Activated naive CD4-positive, alpha-beta T cell treated with anti-CD3 and anti-CD28 coated beads, Interleukin-2, amount 10 ng/mL, durations not matched to agents 7 days and 5 days (primary cell): ENCODE measurements around the gene GRIP2.

Source experiments
- CTCF ChIA-PET: fragments of 350-600 bp; sonication (Branson Sonifier 250); formaldehyde crosslinking; loops from one replicate; lab custom pipeline; 2021; ENCODE audit warnings: antibody characterized with exemption; lab: Charles Lee
- DNase-seq: peaks from one replicate; pipeline ENCODE4 v3.0.0-alpha.2; 2020
- H3K27ac Mint-ChIP-seq: one replicate; pipeline ENCODE4 v1.8.0; 2021; ENCODE audit warnings: mild to moderate bottlenecking, moderate library complexity, mixed read lengths
- H3K27me3 Mint-ChIP-seq: one replicate; pipeline ENCODE4 v1.8.0; 2021; ENCODE audit warnings: mild to moderate bottlenecking, mixed read lengths
- H3K36me3 Mint-ChIP-seq: one replicate; pipeline ENCODE4 v1.8.0; 2021; ENCODE audit warnings: mixed read lengths
- H3K4me1 Mint-ChIP-seq: one replicate; pipeline ENCODE4 v1.8.0; 2021; ENCODE audit warnings: mixed read lengths
- H3K4me3 Mint-ChIP-seq: one replicate; pipeline ENCODE4 v1.8.0; 2021; ENCODE audit warnings: mild to moderate bottlenecking, moderate library complexity, mixed read lengths
- H3K9me3 Mint-ChIP-seq: one replicate; pipeline ENCODE4 v1.8.0; 2021; ENCODE audit warnings: mixed read lengths

GRIP2 gene

GRCh38 chr3:14477311-14477935 lies 62.7 kb downstream of the GRIP2 start:
- no peak for DNase-seq
- no peaks in the 10 kb centered on the region for H3K27me3 Mint-ChIP-seq
- no peak overlapping the region for H3K4me3 Mint-ChIP-seq
- CTCF ChIA-PET: interaction anchor here (1.5 kb wide), 1 partner anchor 216 kb away, joined by 4 read pairs; no protein-coding TSS in a partner anchor
- no peak overlapping the region for H3K27ac Mint-ChIP-seq
- H3K36me3 Mint-ChIP-seq: peaks cover 24% of the 10 kb centered on the region
- H3K4me1 Mint-ChIP-seq: peaks cover under 1% of the 10 kb centered on the region
- no peaks in the 10 kb centered on the region for H3K9me3 Mint-ChIP-seq

- peaks cover 23% of the 10 kb centered on the region for H3K36me3 Mint-ChIP-seq
- no peak overlapping the region for H3K27ac Mint-ChIP-seq
- no peak overlapping the region for H3K4me3 Mint-ChIP-seq
- no peak for DNase-seq
- CTCF ChIA-PET: interaction anchor here (0.9 to 1.5 kb wide), 3 partner anchors 18 to 580 kb away, joined by 4 read pairs; no protein-coding TSS in a partner anchor
- no peaks in the 10 kb centered on the region for H3K9me3 Mint-ChIP-seq
- H3K27me3 Mint-ChIP-seq: no peaks in the 10 kb centered on the region
- peaks cover 2% of the 10 kb centered on the region for H3K4me1 Mint-ChIP-seq
These were observed 63.4 kb downstream of the GRIP2 start for GRCh38 chr3:14476583-14477265.

- peaks cover 17% of the 10 kb centered on the region for H3K36me3 Mint-ChIP-seq
- CTCF ChIA-PET: interaction anchor here (0.9 to 1.2 kb wide), 2 partner anchors 17 to 579 kb away, joined by 4 read pairs; no protein-coding TSS in a partner anchor
- no peaks in the 10 kb centered on the region for H3K27me3 Mint-ChIP-seq
- H3K4me3 Mint-ChIP-seq: no peak overlapping the region
- H3K4me1 Mint-ChIP-seq: peaks cover 2% of the 10 kb centered on the region
- no peaks in the 10 kb centered on the region for H3K9me3 Mint-ChIP-seq
- DNase-seq: no peak
- no peak overlapping the region for H3K27ac Mint-ChIP-seq
These were observed 64.5 kb downstream of the GRIP2 start for GRCh38 chr3:14475621-14476020.

- Mint-ChIP-seq H3K4me3 (no peak overlapping the region), H3K27ac (no peak overlapping the region), H3K4me1 (peaks cover 2% of the 10 kb centered on the region), H3K36me3 (peaks cover 17% of the 10 kb centered on the region), H3K27me3 (no peaks in the 10 kb centered on the region), H3K9me3 (no peaks in the 10 kb centered on the region)
- CTCF ChIA-PET: no interaction called here
- DNase-seq: no peak
These were observed 65.6 kb downstream of the GRIP2 start for GRCh38 chr3:14474363-14475081.

GRCh38 chr3:14473411-14473891 lies 66.7 kb downstream of the GRIP2 start:
- DNase-seq: no peak
- Mint-ChIP-seq H3K4me3 (no peak overlapping the region), H3K9me3 (no peaks in the 10 kb centered on the region), H3K36me3 (peaks cover 14% of the 10 kb centered on the region), H3K27me3 (no peaks in the 10 kb centered on the region), H3K4me1 (peaks cover 2% of the 10 kb centered on the region), H3K27ac (no peak overlapping the region)
- CTCF ChIA-PET: no interaction called here

GRCh38 chr3:14472471-14473351 lies 67.4 kb downstream of the GRIP2 start:
- no peak overlapping the region for H3K4me3 Mint-ChIP-seq
- H3K27me3 Mint-ChIP-seq: no peaks in the 10 kb centered on the region
- H3K27ac Mint-ChIP-seq: no peak overlapping the region
- H3K9me3 Mint-ChIP-seq: no peaks in the 10 kb centered on the region
- CTCF ChIA-PET: no interaction called here
- H3K36me3 Mint-ChIP-seq: peaks cover 13% of the 10 kb centered on the region
- H3K4me1 Mint-ChIP-seq: peaks cover 2% of the 10 kb centered on the region
- DNase-seq: no peak

GRCh38 chr3:14471690-14472089 lies 68.5 kb downstream of the GRIP2 start:
- no peaks in the 10 kb centered on the region for H3K9me3 Mint-ChIP-seq
- CTCF ChIA-PET: interaction anchor here (0.9 kb wide), 1 partner anchor 267 kb away, joined by 3 read pairs; no protein-coding TSS in a partner anchor
- H3K4me1 Mint-ChIP-seq: peaks cover 2% of the 10 kb centered on the region
- peaks cover 10% of the 10 kb centered on the region for H3K36me3 Mint-ChIP-seq
- no peaks in the 10 kb centered on the region for H3K27me3 Mint-ChIP-seq
- H3K4me3 Mint-ChIP-seq: no peak overlapping the region
- no peak for DNase-seq
- H3K27ac Mint-ChIP-seq: no peak overlapping the region

- Mint-ChIP-seq H3K27me3 (no peaks in the 10 kb centered on the region), H3K9me3 (no peaks in the 10 kb centered on the region), H3K27ac (no peak overlapping the region), H3K36me3 (peaks cover 10% of the 10 kb centered on the region), H3K4me1 (peaks cover 2% of the 10 kb centered on the region), H3K4me3 (no peak overlapping the region)
- CTCF ChIA-PET: interaction anchor here (0.8 to 0.9 kb wide), 2 partner anchors 9 to 267 kb away, joined by 3 read pairs; no protein-coding TSS in a partner anchor
- no peak for DNase-seq
These were observed 69.1 kb downstream of the GRIP2 start for GRCh38 chr3:14471016-14471415.

GRCh38 chr3:14470461-14470860 lies 69.7 kb downstream of the GRIP2 start:
- CTCF ChIA-PET: interaction anchor here (0.8 kb wide), 1 partner anchor 8 kb away, joined by 3 read pairs; no protein-coding TSS in a partner anchor
- H3K36me3 Mint-ChIP-seq: peaks cover 10% of the 10 kb centered on the region
- no peak overlapping the region for H3K27ac Mint-ChIP-seq
- no peak overlapping the region for H3K4me3 Mint-ChIP-seq
- H3K27me3 Mint-ChIP-seq: no peaks in the 10 kb centered on the region
- no peaks in the 10 kb centered on the region for H3K9me3 Mint-ChIP-seq
- peaks cover 2% of the 10 kb centered on the region for H3K4me1 Mint-ChIP-seq
- DNase-seq: no peak

GRCh38 chr3:14468621-14468981 lies 71.5 kb downstream of the GRIP2 start:
- no peak for DNase-seq
- H3K4me1 Mint-ChIP-seq: peaks cover 2% of the 10 kb centered on the region
- no peaks in the 10 kb centered on the region for H3K27me3 Mint-ChIP-seq
- no peak overlapping the region for H3K4me3 Mint-ChIP-seq
- CTCF ChIA-PET: interaction anchor here (0.7 to 2.8 kb wide), 14 partner anchors 10 to 588 kb away, joined by 3 to 34 read pairs (median 4); no protein-coding TSS in a partner anchor
- no peaks in the 10 kb centered on the region for H3K9me3 Mint-ChIP-seq
- H3K27ac Mint-ChIP-seq: no peak overlapping the region
- peaks cover 10% of the 10 kb centered on the region for H3K36me3 Mint-ChIP-seq

- Mint-ChIP-seq H3K27me3 (no peaks in the 10 kb centered on the region), H3K27ac (no peak overlapping the region), H3K36me3 (peaks cover 11% of the 10 kb centered on the region), H3K9me3 (no peaks in the 10 kb centered on the region), H3K4me1 (peaks cover 2% of the 10 kb centered on the region), H3K4me3 (no peak overlapping the region)
- CTCF ChIA-PET: interaction anchor here (0.7 to 2.8 kb wide), 24 partner anchors 10 to 588 kb away, joined by 3 to 34 read pairs (median 4); partner anchors contain the start of gene SLC6A6
- peak; percentile 53 for DNase-seq
These were observed 72.1 kb downstream of the GRIP2 start for GRCh38 chr3:14467814-14468620.

- CTCF ChIA-PET: interaction anchor here (0.7 to 2.8 kb wide), 11 partner anchors 15 to 262 kb away, joined by 3 to 34 read pairs (median 5); partner anchors contain the start of gene SLC6A6
- H3K27ac Mint-ChIP-seq: no peak overlapping the region
These were observed 73.8 kb downstream of the GRIP2 start for GRCh38 chr3:14466179-14466903.

More at GRCh38 chr3:14466179-14466903, 73.8 kb downstream of the GRIP2 start:
- no peaks in the 10 kb centered on the region for H3K9me3 Mint-ChIP-seq
- no peak overlapping the region for H3K4me3 Mint-ChIP-seq
- no peak for DNase-seq
- peaks cover 2% of the 10 kb centered on the region for H3K4me1 Mint-ChIP-seq
- H3K27me3 Mint-ChIP-seq: no peaks in the 10 kb centered on the region
- peaks cover 17% of the 10 kb centered on the region for H3K36me3 Mint-ChIP-seq
